GM19035 (cell line): ENCODE results near the gene ACSBG1.

Experiments
- ATAC-seq: cut with Tn5 transposase; IDR thresholded peaks from one replicate; pipeline ENCODE4 v1.9.1; 2021; ENCODE audit not compliant: unreplicated experiment

The ACSBG1 gene

DNA sequence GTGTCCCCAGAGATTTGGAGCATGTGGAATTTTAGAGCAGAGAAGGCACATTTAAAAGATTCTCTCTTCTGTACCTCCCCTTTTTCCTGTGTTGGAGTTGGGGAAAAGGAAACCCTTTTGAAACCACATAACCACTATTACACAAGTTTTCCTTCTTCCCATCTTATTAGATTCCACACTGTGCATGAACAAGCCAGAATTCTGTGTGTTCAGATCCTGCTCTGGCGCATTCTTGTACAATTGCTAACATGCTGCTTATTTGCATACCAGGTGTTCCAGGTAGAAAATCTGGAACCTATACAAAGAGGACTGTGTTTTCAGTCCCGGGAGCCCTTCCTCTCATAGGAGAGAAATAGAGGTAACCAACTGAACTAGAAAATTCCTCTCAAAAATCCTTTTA lies 100.6 kb downstream of the ACSBG1 start:
- ATAC-seq: no peak

DNA sequence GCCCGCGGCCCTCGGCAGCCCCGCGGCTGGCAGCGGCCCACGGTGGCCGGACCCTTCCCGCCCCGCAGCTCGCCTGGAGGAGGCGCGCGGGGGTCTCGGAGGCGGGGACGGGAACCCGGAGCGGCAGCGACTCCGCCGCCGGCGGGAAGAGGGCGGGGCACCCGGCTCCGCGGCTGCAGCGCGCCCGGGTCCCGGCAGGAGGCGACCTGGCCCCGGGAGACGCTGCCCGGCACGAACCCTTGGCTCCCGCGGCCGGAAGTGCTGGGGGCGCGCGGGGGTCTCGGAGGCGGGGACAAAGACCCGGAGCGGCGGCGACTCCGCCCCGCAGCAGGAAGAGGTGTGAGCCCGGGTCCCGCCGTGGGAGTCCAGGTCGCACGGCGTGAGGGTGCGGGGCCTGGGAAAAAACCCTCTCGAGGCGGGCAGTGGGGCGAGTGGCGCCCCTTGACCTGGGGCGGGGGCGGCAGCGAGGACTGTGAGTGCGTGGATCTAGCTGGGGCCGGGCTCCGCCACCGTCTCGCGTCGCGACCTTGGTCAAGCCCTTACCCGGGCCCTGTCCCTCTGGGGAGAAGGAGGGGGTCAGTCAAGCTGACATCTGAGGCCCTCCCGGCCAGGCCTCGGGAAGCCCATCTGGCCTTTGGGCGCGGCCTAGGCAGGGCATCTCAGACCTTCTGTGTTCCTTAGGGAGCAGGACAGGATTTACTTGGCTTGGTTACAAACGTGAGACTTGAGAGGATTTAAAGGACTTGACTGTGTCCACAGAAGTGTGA lies 102.9 kb downstream of the ACSBG1 start, which contains the start of gene CIB2:
Gene CIB2 (minus strand): TSS at position 151 of the 767 bp plus-strand sequence. CDS start 230 bp downstream, outside the sequence.
- ATAC-seq: peak; percentile 74

DNA sequence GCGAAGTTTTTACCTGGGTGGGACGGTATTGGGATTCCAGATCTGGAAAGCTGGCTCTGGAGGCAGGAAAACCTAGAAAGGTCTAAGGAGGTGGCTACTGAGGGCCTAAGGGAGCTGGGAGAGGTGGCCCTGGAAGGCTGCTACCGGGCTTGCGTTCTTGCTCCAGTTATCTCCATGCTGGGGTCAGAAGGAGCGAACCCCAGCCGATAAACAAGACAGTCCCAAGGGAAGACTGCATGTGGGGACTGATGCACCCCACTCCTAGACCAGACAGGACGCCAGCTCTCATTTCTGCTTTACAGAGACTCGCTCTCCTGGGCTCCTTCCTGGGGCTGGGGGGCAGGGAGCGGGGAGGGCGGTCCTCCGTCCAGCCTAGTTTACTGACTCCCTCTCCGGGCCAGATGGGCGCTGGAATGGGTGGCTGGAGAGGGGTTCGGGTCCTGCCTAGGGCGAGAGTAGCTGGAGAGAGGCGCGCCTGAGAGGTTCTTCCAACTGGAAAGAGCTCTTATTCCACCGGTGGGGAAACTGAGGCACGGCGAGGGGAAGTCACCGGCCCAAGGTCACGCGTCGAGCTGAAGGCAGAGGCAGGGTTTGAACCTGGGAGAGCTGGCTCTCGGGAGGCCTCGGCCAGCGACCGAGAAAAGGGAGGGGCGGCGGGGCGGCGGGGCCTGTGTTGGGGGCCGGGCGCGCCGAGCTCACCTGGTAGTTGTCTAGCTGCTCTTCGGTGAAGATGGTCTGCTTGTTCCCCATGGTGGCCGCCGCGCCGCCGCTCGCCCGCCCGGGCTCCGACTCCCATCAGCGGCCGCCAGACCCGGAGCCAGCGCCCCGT lies 103.7 kb downstream of the ACSBG1 start:
- no peak for ATAC-seq

GRCh38 chr15:78129751-78130287 lies 104.5 kb downstream of the ACSBG1 start:
- ATAC-seq: no peak

GRCh38 chr15:78129077-78129750 lies 105.2 kb downstream of the ACSBG1 start:
- no peak for ATAC-seq

GRCh38 chr15:78127882-78128281 lies 106.5 kb downstream of the ACSBG1 start:
- no peak for ATAC-seq

DNA sequence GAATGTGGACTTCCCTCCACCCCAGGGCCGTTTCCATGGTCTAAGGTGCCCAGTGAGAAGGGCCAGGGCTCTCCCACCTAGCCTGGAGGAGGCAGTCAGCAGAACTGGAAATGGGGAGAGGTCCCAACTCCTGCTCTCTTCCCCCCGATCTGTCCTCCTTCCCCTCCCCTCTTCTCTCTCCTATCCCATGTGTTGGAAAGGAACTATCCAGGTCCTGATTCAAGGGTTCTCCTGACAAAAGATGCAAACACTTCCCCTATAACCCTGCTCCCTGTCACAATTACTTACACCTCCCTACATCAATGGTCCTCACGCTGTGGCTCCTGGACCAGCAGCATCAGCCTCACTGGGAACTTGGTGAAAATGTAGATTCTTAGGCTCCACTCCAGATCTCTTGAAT lies 109.1 kb downstream of the ACSBG1 start:
- no peak for ATAC-seq

- ATAC-seq: no peak
Measured at GRCh38 chr15:78120523-78120922, 113.8 kb downstream of the ACSBG1 start.
